GM12878 (cell line): Measurements from ENCODE around the gene AGBL5. TPM values are rescaled to one million over a fixed set of nuclear protein-coding genes. Genes with fewer than 3 reads are reported as not detected.

Experiments used
- ATAC-seq: fragments of 200-7000 bp; cut with Tn5 transposase; 3 replicates; pipeline ENCODE4 v1.9.1; 2020; ENCODE audit warnings: mild to moderate bottlenecking, moderate library complexity
- BruUV-seq: library from RNA; stranded (reverse); fragments of 400-500 nt; replicated peaks from 2 replicates; lab custom pipeline; 2021; lab: Mats Ljungman, UMichigan
- CTCF ChIA-PET: fragments of 300-600 bp; sonication (Branson Sonifier 250); formaldehyde crosslinking; extraction: SDS; loops from one replicate; lab custom pipeline; 2021; ENCODE audit warnings: inconsistent platforms; lab: Yijun Ruan, JAX
- POLR2A ChIA-PET: fragments of 350-600 bp; formaldehyde crosslinking; extraction: SDS; loops from one replicate; lab custom pipeline; 2021; ENCODE audit warnings: inconsistent platforms; lab: Charles Lee
- RAD21 ChIA-PET: fragments of 300-600 bp; sonication (Branson Sonifier 250); formaldehyde crosslinking; loops from one replicate; lab custom pipeline; 2023; ENCODE audit warnings: antibody characterized with exemption; ENCODE audit not compliant: unreplicated experiment; lab: Charles Lee
- SMC1A ChIA-PET: fragments of 300-600 bp; sonication (Branson Sonifier 250); formaldehyde crosslinking; loops from one replicate; lab custom pipeline; 2023; ENCODE audit not compliant: unreplicated experiment, uncharacterized antibody; lab: Charles Lee
- DNase-seq: peaks from one replicate; pipeline ENCODE4 v3.0.0-alpha.2; 2011; ENCODE audit warnings: low read depth, low spot score
- FAIRE-seq: peaks from 3 replicates; lab custom pipeline; 2011; peaks lifted over from hg19 to GRCh38; lab: Jason Lieb, UNC
- H2AFZ ChIP-seq: 2 replicates; pipeline ENCODE4 v1.6.0; 2011; ENCODE audit warnings: low read depth, low read length, control low read depth; ENCODE audit not compliant: control insufficient read depth
- H3K27ac ChIP-seq: 2 replicates; pipeline ENCODE4 v1.5.1; 2011; ENCODE audit warnings: control low read depth; ENCODE audit not compliant: control insufficient read depth, insufficient read depth
- H3K27me3 ChIP-seq, 2 experiments: replicated peaks in 1 of 2; 2 replicates each; pipeline versions ENCODE4 v1.6.0 to v1.6.1; 2011; ENCODE audit warnings: low read length in 1 of 2; ENCODE audit not compliant: control insufficient read depth in 2 of 2, insufficient read depth in 2 of 2
- H3K36me3 ChIP-seq, 2 experiments: 2 replicates each; pipeline ENCODE4 v1.5.1; 2011; ENCODE audit warnings: low read length in 1 of 2; ENCODE audit not compliant: control insufficient read depth in 2 of 2, insufficient read depth in 2 of 2
- H3K4me1 ChIP-seq: 2 replicates; pipeline ENCODE4 v1.6.1; 2011; ENCODE audit warnings: mild to moderate bottlenecking, low read length, moderate library complexity, mixed read lengths; ENCODE audit not compliant: control insufficient read depth, insufficient read depth
- H3K4me2 ChIP-seq: 2 replicates; pipeline ENCODE4 v1.6.0; 2011; ENCODE audit warnings: control low read depth; ENCODE audit not compliant: control insufficient read depth, insufficient read depth
- H3K4me3 ChIP-seq: fragments of 200-600 bp; sonication (generic); 2 replicates; pipeline ENCODE4 v1.5.1; 2016
- H3K79me2 ChIP-seq: 2 replicates; pipeline ENCODE4 v1.6.0; 2011; ENCODE audit warnings: low read length; ENCODE audit not compliant: control insufficient read depth, insufficient read depth
- H3K9ac ChIP-seq: 2 replicates; pipeline ENCODE4 v1.8.0; 2011; ENCODE audit warnings: low read length, control low read depth, mixed read lengths; ENCODE audit not compliant: control insufficient read depth, insufficient read depth
- H3K9me3 ChIP-seq: replicated peaks from 3 replicates; pipeline ENCODE4 v1.5.1; 2011; ENCODE audit warnings: mild to moderate bottlenecking, low read length; ENCODE audit not compliant: control insufficient read depth, insufficient read depth
- H4K20me1 ChIP-seq: 2 replicates; pipeline ENCODE4 v1.6.0; 2011; ENCODE audit not compliant: control insufficient read depth, insufficient read depth
- ASH2L ChIP-seq: fragments of 300-600, 200-600 bp; sonication (generic); IDR thresholded peaks from 2 replicates; pipeline ENCODE4 v1.6.1; 2017; ENCODE audit warnings: low read depth, mild to moderate bottlenecking, borderline replicate concordance
- SIN3A ChIP-seq: IDR thresholded peaks from 2 replicates; pipeline ENCODE4 v1.6.1; 2012; ENCODE audit warnings: low read depth, low read length, improper control_type of control experiment
- TCF3 ChIP-seq: IDR thresholded peaks from 2 replicates; pipeline ENCODE4 v1.6.1; 2012; ENCODE audit warnings: low read depth, mild to moderate bottlenecking, low read length, borderline replicate concordance; ENCODE audit not compliant: insufficient read depth
- ZBTB33 ChIP-seq: fragments of 450-650 bp; IDR thresholded peaks from 2 replicates; pipeline ENCODE4 v1.6.1; 2017; ENCODE audit warnings: mild to moderate bottlenecking
- ZZZ3 ChIP-seq: IDR thresholded peaks from 2 replicates; pipeline ENCODE4 v1.6.1; 2011; ENCODE audit warnings: low read depth; ENCODE audit not compliant: control insufficient read depth, insufficient read length
- WGBS: methylation state at CpG from one replicate; pipeline ENCODE4 v1.1.6; 2016; ENCODE audit warnings: low lambda C conversion rate; ENCODE audit not compliant: insufficient replicate concordance, insufficient coverage; ENCODE audit errors: missing lambda C conversion rate; 5-methylcytosine and 5-hydroxymethylcytosine counted together
- in situ Hi-C: fragments of 300-500 bp; cut with MboI; formaldehyde crosslinking; loops from 9 replicates; pipeline ENCODE4 v1.14.3; 2018; ENCODE audit warnings: mixed read lengths
- intact Hi-C: fragments of 100-400 bp; cut with micrococcal nuclease; formaldehyde crosslinking; loops from one replicate; pipeline ENCODE4 v1.14.2; 2022; ENCODE audit not compliant: unreplicated experiment
- polyA plus RNA-seq, 11 experiments: library from polyadenylated mRNA; depleted of rRNA in 4 of 11; unstranded in 6 of 11; stranded (reverse) in 5 of 11; fragments of >200 nt; fragmentation: Nextera tagmentation in 4 of 11; fragmentation: Illumina TruSeq in 1 of 11; extraction: Ambion mirVana in 4 of 11; extraction: Trizol in 1 of 11; gene quantifications; 1 replicate in 1 of 11; 2 replicates in 10 of 11; pipeline versions ENCODE4 v1.2.1 to v1.2.3, GENCODE V29; 2011 to 2016; ENCODE audit warnings: inconsistent platforms in 2 of 11, missing spikeins in 2 of 11, low read depth in 1 of 11
- total RNA-seq, 4 experiments: library from RNA; depleted of rRNA in 3 of 4; stranded (reverse); fragments of >200 nt in 3 of 4; fragmentation: Illumina TruSeq in 1 of 4; extraction: Trizol in 1 of 4; gene quantifications; 2 replicates each; pipeline versions ENCODE4 v1.2.1 to v1.2.3, GENCODE V29; 2013 to 2021

AGBL5 gene
- total and polyA plus RNA-seq, 10 of the 15 experiments (the other 5 are each of a cell fraction or from before 2014, with no cell fraction given): 1.9 to 28.5 (median 19.5) TPM

GRCh38 chr2:27081984-27082772 lies 30.7 kb downstream of the AGBL5 start:
- peak overlapping the region; percentile 59 for H3K4me3 ChIP-seq
- RAD21 ChIA-PET: interaction anchor here (0.8 to 2.3 kb wide), 6 partner anchors 10 to 113 kb away, joined by 3 to 22 read pairs (median 4); partner anchors contain the start of genes AGBL5 and OST4
- BruUV-seq: no TSS peak
- H3K4me2 ChIP-seq: peak overlapping the region; percentile 94
- SMC1A ChIA-PET: interaction anchor here (0.5 to 3.6 kb wide), 4 partner anchors 10 to 1473 kb away, joined by 3 to 19 read pairs (median 8); partner anchors contain the start of genes AGBL5 and OST4
- in situ Hi-C loops: loop anchor here (10.0 kb wide), 1 partner anchor 117 kb away; no protein-coding TSS in a partner anchor
- peak overlapping the region; percentile 74; the same call in 1 of the 2 replicates for H3K9ac ChIP-seq
- DNase-seq (no peak), FAIRE-seq (no peak), ATAC-seq (no peak)
- POLR2A ChIA-PET: interaction anchor here (0.5 to 4.9 kb wide), 4 partner anchors 9 to 831 kb away, joined by 3 to 43 read pairs (median 16); partner anchors contain the start of genes AGBL5 and OST4
- no peak overlapping the region for H2AFZ ChIP-seq
- TF ChIP-seq ZZZ3 (no peak), SIN3A (no peak), ZBTB33 (no peak), ASH2L (no peak), TCF3 (no peak)
- intact Hi-C loops: loop anchor here (2.0 kb wide), 1 partner anchor 49 kb away; the partner anchor contains the start of gene TMEM214
- WGBS: 97% methylated on average over 38 of the region's 38 CpGs
- no peaks in the 10 kb centered on the region for H4K20me1 ChIP-seq
- no peaks in the 10 kb centered on the region for H3K27me3 ChIP-seq
- H3K27ac ChIP-seq: peak overlapping the region; percentile 93
- peaks cover 26% of the 10 kb centered on the region for H3K4me1 ChIP-seq
- no peaks in the 10 kb centered on the region for H3K9me3 ChIP-seq
- CTCF ChIA-PET: interaction anchor here (0.9 to 8.6 kb wide), 9 partner anchors 9 to 240 kb away, joined by 3 to 85 read pairs (median 6); partner anchors contain the start of genes AGBL5, MAPRE3, MPV17 and OST4
- H3K36me3 ChIP-seq: no peaks in the 10 kb centered on the region
- H3K79me2 ChIP-seq: no peaks in the 10 kb centered on the region
